ENCODE results near the gene MPDZ.

MPDZ gene, protein sequence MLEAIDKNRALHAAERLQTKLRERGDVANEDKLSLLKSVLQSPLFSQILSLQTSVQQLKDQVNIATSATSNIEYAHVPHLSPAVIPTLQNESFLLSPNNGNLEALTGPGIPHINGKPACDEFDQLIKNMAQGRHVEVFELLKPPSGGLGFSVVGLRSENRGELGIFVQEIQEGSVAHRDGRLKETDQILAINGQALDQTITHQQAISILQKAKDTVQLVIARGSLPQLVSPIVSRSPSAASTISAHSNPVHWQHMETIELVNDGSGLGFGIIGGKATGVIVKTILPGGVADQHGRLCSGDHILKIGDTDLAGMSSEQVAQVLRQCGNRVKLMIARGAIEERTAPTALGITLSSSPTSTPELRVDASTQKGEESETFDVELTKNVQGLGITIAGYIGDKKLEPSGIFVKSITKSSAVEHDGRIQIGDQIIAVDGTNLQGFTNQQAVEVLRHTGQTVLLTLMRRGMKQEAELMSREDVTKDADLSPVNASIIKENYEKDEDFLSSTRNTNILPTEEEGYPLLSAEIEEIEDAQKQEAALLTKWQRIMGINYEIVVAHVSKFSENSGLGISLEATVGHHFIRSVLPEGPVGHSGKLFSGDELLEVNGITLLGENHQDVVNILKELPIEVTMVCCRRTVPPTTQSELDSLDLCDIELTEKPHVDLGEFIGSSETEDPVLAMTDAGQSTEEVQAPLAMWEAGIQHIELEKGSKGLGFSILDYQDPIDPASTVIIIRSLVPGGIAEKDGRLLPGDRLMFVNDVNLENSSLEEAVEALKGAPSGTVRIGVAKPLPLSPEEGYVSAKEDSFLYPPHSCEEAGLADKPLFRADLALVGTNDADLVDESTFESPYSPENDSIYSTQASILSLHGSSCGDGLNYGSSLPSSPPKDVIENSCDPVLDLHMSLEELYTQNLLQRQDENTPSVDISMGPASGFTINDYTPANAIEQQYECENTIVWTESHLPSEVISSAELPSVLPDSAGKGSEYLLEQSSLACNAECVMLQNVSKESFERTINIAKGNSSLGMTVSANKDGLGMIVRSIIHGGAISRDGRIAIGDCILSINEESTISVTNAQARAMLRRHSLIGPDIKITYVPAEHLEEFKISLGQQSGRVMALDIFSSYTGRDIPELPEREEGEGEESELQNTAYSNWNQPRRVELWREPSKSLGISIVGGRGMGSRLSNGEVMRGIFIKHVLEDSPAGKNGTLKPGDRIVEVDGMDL (N-terminal part only)

DNA sequence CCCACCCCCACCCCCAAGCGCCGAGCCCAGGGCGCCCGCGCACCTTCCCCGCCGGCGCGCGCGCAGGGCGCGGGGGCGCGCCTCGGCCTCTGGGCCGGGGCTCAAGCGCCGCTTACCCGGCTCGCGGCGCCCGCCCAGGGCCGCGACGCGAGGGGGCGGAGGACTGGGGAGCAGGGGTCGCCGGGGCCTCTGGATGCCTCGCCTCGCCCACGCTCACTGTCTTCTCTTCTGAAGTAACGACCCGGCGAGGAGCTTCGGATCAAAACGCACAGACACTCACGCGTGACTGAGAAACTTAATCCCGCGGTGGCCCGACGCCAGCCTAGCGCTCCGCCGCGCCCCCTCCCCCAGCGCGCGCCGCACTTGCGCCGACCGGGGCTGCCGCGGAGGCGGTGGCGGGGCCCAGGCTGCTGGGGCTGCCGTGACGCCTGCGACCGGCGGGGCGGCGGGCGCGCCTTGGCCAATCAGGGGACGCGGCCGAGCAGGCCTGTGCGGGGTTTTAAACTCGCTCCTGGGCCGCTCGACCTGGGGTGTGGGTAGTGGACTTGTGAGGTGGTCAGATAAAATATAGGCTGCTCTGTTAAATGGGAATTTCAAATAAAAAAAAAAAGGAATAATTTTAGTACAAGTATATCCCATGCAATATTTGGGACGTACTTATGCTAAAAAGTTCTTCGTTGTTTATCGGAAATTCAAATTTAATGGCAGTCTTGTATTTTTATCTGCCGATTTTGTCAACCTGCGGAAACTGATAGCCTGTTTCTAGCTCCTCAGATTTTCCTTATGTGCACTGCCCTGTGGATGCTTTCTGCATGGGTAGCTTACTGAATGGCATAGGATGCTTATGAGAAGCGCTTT lies at the start of gene MPDZ:
Gene MPDZ (minus strand): TSS at position 409 of the 858 bp plus-strand sequence. CDS start 29,377 bp downstream, outside the sequence.
- peak; percentile 59 to 71 for DNase-seq

- no peak for DNase-seq
Observed at GRCh38 chr9:13324988-13325387, 45.5 kb upstream of the MPDZ start.

GRCh38 chr9:13322828-13323550 lies 43.5 kb upstream of the MPDZ start:
- peak; percentile 23 to 33 for DNase-seq

- no peak for DNase-seq
Observed at GRCh38 chr9:13318027-13318426, 38.5 kb upstream of the MPDZ start.

DNA sequence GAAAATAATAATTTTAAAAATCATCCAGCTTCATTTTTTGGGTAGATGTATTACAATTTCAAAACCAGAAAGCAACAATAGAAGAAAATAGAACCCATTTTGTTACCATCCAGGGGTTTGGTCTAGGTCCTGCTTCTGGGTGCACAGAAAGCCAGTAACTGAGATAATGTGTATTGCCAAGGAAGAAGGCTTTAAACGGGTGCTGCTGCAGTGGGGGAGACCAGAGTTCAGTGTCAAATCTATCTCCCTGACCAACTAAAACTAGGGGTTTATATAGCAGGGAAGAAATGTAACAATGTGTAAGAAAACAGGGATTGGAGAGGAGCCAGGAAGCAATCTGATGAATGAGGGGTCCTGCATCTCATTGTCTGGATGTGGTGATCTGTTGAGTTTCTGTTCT lies 17.5 kb upstream of the MPDZ start:
- DNase-seq: no peak

DNA sequence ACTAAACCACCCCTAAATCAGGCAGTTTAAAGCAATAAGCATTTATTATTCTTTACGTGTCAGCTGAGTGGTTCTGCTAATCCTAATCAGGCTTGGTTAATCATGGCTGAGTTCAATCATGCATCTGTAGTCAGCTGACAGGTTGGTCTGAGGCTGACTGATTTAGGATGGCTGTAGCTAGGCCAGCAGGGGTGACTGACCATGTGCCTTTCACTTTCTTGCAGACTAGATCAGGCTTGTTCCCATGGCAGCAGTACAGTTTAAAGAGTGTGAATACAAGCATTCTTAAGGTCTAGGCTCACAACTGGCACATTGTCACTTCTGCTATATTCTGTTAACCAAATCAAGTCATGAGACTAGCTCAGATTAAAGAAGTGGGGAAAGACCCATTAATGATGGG lies 16.1 kb upstream of the MPDZ start:
- no peak for DNase-seq

DNA sequence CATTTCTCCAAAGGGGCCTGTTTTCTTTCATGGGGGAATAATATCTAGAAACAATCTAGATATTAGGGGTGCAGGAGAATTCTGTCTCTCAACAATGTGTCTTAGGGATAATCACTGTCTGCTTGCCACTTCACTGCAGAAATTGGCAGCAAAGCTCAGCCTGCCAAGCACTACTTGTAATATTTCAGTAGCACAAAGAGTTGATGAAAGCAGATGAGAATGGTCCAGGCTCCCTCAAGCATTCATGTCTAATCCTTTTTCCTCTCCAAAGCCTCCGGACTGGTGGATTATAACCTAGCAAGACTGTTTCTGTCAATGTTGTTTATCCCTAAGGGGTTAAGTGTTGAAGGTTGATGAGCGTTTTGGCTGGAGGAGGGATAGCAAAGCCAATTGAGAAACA lies 13.3 kb upstream of the MPDZ start:
- no peak for DNase-seq

DNA sequence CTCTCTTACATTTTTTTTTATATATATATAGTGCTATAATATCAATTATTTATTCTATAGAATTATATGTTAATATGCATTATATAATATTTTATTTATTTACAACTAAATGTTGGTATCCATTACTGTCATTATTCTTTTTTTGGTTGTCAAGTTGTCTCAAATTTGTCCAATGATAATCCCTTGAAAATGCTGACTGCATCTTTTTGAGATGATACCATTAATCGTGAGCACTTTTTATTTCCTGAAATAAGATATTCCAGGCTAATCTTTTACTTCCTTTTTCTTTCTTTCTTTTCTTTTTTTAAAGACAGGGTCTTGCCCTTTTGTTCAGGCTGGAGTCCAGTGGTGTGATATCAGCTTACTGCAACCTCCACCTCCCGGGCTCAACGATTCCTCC lies 12.7 kb upstream of the MPDZ start:
- no peak for DNase-seq

GRCh38 chr9:13291718-13292117 lies 12.2 kb upstream of the MPDZ start:
- DNase-seq: no peak

DNA sequence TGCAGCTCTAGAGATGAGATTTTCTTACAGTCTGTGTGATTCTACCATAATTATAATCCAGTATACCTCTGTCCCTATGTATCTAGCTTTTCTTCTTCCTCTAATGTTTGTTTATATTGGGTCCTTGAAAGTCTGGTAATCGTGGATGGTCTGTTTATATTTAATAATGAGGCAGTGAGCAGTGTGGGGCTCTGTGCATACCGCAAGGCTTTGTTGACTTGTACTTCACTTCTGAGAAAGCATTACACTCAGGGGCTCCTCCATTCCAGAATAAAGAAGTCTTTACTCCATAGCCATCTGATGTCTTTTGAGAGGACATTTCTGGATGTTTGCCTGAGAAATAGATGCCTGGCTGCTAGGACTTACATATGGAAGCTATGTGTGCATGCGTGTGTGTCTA lies 4.5 kb upstream of the MPDZ start:
- DNase-seq: no peak

DNA sequence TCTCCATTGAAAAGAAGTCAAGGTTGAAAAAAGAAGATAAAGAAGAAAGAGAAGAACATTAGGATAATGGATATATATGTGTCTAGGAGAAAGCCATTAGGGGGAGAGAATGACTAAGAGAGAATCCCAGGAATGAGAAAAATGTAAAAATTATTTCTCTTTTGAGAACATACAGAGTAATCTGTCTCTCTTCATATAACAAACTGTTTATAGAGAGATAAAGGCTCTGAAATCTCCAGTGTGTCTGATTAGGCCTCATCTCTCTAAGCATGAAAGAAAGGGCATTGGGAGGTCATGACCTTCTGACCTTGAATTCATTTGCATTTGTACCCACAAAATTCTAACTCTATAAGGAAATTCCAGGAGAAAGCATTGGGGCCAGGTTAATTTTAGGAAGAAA lies 3.5 kb upstream of the MPDZ start:
- no peak for DNase-seq

GRCh38 chr9:13281356-13282016 lies 2.0 kb upstream of the MPDZ start:
- peak in 1 of 2 experiments; percentile 27 for DNase-seq

- peak; percentile 19 to 49 for DNase-seq
Observed at GRCh38 chr9:13278368-13279246, 885 bp downstream of the MPDZ start.

GRCh38 chr9:13278023-13278367 lies 1.5 kb downstream of the MPDZ start:
- DNase-seq: no peak

DNA sequence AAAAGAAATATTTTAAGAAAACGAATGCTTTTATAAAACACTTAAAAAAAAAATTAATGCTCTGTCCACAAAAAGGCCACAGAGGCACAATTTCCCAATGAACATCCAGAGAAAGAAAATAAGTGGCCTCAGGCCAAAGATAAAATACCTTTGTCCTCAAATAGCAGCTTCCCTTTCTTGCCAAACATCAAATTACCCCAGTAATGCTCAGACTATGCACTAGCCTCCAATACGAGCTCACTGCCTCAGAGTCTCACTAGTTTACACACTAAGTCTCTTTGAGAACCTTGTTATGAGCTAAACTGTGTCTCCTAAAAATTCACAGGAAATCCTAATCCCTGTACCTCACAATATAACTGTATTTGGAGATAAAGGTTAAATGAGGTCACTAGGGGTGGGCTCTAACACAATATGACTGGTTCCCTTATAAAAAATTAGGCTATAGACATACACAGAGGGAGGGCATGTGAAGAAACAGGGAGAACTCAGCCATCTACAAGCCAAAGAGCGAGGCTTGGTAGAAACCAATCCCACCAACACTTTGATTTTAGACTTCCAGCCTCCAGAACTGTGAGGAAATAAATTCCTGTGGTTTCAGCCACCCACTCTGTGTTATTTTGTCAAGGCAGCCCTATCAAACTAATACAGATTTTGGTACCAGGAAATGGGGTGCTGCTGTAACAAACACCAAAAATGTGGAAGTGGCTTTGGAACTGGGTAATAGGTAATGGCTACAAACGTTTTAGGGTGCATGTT lies 4.4 kb downstream of the MPDZ start:
- DNase-seq: no peak

DNA sequence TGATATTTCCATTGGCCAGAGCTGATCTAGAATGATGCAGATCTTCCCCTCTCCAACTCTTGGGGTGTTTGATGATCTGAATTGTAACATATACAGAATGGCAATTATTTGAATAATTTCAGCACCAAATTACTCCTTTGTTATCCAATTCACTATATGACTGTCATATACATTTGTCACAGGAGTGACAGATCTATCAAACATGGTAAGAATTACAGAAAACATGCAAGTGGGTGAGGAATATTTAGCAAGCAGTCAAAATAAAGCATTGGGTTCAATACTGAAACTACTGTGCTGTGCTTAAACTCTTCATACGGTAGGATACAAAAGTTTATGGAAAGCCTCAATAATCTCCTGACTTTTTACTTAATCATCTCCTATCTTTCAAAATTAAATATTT lies 8.8 kb downstream of the MPDZ start:
- DNase-seq: no peak

DNA sequence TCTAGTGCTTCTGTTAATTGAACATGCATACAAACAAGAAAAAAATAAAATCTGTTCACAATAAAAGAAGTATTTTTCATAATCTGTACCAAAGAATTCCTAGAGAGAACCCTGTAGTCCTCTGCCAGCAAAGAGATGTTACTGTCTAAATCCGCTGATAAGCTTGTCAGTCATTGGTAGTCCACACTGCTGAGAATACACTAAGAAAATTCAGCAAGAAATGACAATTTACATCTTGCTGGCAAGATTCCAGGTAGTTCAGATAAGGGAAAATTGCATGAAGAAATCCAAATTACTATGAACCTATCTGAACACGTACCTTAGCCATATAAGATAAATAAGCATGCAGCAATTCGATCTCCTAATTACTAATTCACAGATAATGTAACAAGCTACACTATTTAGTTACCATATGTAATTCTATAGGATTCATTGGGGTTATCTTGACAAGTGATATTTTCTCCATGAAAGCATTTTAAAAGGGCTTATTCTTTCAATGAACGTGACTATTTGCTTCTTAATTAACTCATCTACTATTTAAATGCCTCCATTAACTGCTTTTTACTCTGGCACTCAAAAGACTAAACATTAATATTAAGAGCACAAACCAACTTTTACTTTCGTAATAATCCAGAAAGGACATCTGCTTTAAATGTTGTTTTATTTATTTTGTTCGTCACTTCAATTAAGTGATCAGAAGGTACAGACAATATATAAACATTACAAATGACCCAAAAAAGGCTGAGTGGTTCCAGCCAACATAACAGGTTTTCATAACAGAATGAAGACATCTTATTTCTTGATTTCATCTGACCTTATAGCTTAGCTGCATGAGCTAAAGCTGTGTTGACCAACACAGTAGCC lies 9.7 kb downstream of the MPDZ start:
- DNase-seq: no peak

DNA sequence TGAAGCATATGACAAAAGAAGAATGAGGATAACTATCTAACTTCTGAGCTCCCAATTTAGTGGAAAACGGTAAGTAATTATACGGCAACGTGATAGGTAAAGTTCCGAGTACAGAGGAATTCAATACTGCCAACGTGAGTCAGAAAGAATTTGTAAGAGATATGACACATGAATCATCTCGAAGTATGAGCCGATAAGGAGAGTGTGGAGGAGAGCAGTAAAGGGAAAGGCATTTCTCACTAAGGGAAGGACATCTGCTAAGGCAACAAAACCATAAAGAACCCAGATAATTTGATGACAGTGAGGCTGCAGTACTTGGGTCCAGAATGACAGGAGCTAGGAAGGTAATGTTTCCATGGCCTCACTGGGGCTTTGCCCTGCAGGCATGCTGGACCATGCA lies 11.0 kb downstream of the MPDZ start:
- DNase-seq: no peak
